Activated CD4-positive, alpha-beta T cell treated with anti-CD3 and anti-CD28 coated beads for 48 hours (primary cell): Measurements from ENCODE around the gene RALGDS.
"Not testable (repeated sequence)": the region's sequence is repeated elsewhere in the genome, so short reads cannot be mapped to it uniquely, and the experiment has no call there.

Experiments used
- DNase-seq: peaks from one replicate; pipeline ENCODE4 v3.0.0-alpha.2; 2020

RALGDS gene

DNA sequence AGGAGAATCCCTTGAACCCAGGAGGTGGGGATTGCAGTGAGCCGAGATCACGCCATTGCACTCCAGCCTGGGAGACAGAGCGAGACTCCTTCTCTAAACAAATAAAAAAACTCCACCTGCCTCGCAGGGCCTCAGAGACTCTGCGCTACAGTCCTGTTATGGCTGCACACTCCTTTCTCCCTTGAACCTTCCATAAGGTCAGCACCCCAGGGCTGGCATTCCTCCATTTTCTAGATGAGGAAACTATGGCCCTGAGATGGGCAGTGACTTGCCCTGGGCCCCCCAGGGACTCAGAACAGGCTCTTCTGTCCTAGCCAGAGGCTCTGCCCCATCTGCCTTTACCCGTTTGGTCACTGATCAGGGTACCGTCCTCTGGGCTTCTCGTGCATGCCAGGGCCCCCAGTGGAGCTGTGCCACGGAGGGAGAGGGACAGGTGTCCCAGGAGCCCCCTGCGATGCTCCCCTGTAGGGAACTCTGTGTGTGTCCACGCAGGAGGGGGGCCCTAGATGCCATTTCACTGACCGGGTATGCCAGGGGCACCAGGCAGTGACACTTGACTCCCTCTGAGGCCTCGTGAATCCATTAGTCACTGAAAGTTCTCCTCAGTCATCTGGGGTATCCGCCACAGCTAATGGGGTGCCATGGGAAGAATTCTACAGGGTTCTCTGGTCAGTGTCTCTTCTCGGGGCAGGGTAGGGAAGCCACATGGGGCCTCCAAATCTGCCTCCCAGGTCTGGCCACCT, 16.2 kb downstream of the RALGDS start:
- no peak for DNase-seq

DNA sequence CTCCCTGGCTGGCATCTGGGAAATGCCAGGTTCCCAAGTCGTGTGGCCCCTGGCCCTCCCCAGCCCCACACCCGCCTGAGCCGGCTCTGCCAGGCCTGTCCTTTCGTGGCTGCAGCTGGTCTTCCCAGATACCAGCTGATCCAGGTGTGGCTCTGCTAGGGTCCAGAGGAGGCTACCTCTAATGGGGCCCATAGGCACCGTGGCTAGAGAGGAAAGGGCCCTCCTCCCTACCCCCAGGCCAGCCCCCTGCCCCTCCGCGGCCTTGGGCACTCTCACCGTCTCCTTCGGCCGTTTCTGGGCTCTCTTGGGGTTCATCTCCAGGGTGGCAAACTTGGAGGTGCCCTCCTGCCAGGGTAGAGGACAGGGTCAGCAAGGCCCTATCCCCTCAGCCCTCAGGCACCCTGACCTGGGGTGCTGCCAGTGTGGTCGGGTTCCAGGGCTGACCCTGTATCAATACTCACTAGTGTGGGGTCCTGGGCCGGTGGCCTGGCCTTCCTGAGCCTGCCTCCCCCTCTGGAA, 17.0 kb downstream of the RALGDS start:
- DNase-seq = no peak

DNA sequence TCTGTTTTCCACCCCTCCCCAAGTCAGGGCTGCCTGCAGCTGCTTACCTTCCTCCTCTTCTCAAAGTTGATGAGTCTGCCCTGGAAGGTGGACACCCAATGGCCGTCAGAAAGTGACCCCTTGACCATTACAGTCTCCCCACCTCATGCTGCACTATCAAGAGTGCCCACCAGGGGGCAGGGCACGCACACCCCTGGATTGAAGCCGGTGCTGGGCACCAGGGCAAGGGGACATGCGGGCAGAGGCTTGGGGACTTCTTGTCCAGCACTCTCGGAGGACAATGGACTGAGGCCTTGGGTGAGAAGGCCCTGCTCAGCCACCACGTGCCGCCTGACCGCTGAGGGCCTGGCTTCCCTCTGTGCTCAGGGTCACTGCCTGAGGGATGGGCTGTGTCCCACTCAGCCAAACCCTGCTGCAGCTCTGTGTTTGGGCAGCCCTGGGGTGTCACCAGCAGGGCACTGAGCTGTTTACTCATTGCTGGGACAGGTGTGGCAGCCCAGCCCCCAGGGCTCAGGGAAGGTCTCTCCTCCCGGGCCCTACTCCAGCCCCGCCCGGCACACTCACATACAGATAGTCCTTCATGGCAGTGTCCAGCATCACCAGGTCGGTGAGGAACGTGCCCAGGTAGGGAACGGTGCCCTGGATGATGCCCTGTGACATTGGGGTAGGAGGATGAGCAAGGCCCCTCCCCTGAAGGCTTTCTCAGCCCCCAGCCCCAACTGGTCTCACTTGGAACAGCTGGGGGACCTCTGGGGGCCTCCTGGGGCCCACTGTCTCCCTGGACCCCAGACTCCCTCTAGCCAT, 17.7 kb downstream of the RALGDS start:
- peak; percentile 54 for DNase-seq

DNA sequence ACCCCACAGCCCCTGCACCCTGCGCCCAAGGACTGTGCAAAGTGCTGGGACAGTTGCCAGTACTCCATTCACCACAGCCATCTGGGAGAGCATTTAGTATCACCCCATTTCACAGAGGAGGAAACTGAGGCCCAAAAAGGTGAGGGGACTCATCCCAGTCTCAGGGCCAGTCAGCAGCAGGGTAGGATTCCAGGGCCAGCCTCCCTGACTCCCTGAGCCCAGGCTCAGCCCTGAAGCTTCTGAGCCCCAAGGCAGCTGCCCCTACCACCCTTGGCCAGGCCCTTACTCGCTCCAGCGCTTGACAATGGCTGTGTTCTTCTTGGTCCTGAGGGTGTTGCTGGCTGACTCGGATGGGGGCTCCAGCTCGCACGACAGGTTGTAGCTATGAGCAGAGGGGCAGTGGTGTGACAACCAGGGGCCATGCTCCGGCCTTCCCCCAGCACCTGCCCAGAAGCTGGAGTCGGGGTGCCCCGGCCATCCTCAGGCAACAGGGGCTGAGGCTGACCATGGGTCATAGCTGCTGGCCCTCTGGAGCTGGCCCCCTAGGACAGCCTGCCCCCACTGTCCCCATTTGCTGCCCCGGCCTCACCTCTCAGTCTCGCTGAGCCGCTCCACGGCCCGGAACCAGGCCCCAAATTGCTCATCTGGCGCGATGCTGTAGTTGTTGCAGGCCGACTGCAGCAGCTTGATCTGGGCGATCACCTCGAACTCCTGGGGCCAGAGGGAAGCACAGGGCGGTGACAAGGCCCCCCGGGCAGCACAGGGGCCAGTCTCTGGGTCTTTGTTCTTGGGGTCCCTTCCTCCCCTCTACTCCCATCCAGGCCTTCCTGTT, 18.6 kb downstream of the RALGDS start:
- no peak for DNase-seq

DNA sequence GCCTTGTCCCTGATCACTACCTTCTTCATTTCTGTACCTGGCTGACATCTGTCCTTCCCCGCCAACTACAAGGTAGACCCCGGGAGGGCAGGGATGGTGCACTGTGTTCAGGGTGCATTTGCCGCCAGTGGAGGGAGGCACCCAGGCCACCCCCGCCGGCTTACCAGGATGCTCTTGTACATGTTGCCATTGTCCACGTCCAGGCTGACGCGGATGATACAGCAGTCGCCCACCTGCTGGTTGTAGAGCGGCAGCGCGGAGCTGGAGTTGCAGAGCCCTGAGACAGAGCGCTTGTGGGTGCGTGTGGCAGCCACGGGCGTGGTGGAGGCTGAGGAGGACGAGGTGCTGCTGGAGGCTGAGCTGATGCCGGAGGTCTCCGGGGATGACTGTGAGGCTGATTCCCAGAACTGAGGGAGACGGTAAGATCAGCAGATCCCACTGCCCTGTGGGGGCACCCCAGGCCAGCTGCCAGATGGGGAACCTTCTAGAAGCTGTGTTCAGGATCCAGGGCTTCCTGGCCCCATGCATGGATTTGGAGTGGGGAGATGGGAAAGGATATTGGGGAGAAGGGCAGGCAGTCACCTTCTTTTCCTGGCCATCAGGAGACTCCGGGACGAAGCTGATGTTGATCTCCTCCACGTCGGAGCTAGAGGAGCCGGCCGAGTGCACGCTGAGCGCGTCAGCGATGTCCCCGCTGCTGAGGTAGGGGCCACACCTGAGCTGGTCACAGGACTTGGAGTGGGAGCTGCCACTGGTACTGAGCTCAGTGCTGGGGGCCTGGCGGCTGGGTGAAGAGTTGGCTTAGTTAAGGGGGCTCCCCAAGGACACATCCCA, 19.5 kb downstream of the RALGDS start:
- no peak for DNase-seq

DNA sequence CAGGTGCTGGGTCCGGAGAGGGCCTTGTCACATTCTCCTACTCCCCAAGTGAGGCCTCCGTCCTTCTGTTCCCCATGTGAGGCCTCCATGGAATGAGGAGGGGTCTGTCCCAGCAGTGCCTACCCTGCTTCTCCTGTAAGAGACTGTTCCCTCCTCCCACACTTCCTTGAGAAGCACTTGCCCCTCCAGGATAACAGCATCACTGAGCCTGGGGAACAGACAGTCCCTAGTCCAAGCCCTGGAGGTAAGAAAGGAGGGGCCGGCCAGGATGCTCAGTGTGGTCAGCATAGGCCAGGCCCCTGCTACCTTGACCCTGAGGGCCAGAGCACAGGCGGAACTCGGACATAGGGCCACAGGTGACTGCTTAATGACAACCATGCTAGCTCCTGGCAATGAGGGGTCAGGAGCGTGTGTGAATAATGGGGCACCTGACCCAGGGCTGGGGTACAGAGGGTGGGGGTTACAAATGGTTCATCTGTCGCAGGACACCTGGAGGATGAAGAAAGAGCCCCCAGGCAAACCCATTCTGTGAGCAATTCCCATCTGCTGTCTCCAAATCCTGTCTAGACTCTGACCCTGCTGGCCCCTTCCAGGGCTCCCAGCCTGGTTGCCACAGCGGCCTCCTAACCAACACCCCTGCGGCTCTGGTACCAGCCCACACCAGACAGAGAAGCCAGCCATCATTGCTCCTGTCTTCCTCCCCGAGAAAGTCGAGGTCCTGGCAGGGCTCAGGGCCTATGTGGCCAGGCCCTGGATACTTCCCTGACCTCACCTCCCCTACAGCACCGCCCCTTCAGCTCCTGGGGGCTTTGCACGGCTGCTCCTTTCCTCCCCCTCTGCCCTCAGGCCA, 20.3 kb downstream of the RALGDS start:
- DNase-seq = no peak

DNA sequence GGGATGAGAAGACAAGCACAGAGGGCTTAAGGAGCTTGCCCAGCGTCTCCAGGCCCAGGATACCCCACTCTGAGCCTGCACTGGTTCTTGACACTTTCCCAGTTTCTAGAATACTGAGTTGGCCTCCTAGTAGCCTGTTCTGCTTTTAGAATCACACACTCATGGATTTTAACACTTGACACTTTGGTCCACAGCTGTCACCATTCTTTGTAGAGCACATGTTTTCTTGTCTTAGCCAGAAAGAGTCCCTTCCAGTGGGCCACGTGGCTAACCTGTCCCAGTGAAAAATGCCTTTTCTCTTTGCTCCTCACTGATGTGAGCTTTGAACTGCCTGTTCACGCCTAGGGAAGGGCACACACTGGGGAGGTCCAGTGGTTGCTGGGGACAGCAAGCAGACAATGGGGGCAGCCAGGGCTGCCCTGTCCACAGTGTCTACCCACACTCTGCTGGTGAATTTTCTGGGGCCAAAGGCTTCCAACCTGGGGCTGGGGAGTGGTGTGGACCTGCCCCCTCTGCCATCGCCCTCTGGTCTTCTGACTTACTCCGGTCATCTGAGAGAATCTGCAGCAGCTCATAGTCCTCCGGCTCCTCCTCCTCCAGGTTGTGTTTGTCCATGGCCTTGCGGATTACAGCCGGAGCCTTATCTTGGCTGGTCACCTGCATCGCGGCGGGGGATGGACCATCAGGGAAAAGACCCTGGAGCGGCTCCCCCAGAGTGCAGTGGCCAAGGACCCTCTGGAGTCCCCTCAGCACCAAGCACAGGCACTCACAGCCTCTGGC, 21.1 kb downstream of the RALGDS start:
- DNase-seq = no peak

DNA sequence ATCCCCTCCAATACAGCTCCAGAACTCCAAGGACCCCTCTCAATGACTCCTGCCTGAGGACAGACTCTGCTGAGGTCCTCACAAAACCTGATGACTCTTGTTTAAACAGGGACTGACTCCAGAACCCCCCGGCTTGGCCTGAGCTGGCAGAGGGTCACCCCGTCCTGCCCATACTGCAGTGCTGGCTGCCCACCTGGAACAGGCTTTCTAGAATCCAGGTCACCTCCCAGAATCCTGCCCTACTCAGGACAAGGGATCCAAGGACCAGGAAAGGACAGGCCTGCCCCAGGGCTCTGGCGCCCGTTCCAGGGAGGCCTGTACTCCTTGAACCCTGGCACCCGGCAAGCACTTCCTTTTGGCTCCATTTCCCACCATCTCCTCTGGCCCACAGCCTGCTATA, 22.2 kb downstream of the RALGDS start:
- DNase-seq = no peak

DNA sequence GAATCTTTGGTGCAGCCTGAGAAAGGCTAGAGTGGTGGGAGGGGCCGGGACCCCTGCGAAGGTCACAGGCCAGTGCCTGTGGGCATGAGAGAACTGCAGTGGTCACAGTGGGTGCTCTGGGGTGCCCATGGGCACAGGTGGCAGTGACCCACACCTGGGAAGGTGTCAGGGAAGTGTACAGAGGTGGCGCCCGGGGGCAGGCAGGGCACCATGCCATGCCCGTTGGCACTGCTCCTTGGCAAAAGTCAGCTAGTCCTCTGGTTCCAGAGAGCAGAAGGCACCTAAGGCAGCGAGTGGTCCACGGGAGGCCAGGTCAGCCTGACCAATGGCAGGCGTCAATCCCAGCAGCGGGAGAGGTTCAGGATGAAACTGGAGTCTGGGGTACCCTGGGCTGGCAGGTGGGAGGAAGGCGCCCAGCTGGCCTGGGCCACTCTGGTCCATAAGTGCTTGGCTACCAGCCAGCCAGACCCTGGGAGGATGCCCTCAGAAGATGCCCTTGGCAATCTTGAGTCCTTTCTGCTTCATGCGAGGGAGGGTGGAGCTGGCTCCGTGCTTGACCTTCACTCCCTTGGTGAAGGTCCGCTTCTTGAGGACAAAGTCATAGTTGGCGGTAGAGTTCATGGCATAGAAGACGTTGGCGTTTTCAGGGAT, 22.8 kb downstream of the RALGDS start:
- no peak for DNase-seq

DNA sequence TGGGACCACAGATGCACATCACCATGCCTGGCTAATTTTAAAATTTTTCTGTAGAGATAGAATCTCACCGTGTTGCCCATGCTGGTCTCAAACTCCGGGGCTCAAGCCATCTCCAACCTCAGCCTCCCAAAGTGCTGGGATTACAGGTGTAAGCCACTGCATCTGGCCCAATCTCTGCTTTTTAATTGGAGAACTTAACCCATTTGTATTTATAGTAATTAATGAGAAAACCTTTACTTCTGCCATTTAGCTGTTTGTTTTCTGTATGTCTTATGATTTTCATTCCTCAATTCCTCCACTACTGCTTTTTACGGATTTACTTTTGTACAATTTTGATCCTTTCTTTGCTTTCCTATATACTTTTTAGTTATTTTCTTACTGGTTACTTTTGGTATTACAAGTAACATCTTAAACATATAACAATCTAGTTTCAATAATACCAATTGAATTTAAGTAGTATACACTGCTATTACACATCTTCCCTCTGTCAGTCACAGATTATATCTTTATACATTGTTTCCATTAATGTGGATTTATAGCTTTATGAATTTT, 26.1 kb downstream of the RALGDS start:
- DNase-seq = no peak

DNA sequence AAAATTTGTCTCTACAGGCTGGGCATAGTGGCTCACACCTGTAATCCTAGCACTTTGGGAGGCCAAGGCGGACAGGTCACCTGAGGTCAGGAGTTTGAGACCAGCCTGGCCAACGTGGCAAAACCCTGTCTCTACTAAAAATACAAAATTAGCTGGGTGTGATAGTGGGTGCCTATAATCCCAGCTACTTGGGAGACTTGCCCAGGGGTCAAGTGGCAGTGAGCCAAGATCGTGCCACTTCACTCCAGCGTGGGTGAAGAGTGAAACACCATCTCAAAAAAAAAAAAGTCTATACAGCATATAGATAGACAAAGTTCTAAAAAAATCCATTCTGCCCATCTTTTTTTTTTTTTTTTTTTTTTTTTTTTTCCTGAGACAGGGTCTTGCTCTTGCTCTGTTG, 26.7 kb downstream of the RALGDS start:
- not testable (repeated sequence) for DNase-seq

DNA sequence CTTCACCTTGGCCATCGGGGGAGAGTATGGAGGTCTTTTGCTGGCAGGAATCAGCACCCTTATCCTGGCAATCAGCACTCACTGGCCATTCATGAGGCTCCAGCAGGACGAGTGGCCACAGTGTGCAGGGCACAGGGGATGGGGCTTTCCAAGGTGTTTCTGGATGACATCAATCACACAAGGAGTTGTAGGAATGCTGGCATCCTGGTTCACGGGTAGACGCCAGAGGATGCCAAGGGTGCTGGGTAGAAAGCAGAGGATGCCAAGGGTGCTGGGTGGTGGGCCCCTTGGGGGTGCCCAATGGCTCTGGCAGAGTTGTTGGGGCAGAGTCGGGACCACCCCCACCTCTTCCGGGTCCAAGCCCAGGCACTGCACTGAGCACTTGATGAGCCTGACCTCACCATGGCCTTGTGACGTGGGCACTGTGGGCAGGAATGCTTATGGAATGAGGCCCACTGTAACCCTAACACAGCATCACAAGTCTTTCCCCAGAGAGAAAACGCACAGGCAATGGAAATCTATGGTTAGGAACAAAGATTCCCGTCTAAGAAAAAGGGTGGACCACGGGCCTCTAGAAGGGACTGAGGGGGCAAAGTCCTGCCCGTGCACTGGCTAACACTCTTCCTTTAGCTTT, 30.2 kb downstream of the RALGDS start:
- no peak for DNase-seq

DNA sequence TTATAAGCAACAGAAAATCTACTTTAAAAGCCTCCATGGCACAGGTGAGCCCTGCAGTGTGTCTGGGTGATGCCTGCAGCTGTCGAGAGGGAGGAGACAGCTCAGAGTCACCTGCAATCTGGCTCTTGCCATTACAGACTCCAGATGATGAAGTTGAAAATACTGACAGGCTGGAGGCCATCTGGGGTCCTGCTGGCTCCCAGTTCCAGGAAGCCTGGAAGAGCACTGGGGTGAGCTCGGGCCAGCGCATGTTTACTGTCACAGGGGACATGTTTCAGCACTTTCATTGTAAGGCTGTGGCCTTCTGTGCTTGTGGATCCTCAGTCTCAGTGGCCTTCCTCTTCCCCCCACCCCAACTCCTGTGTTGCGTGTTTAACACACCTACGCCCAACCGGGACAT, 30.9 kb downstream of the RALGDS start:
- no peak for DNase-seq

DNA sequence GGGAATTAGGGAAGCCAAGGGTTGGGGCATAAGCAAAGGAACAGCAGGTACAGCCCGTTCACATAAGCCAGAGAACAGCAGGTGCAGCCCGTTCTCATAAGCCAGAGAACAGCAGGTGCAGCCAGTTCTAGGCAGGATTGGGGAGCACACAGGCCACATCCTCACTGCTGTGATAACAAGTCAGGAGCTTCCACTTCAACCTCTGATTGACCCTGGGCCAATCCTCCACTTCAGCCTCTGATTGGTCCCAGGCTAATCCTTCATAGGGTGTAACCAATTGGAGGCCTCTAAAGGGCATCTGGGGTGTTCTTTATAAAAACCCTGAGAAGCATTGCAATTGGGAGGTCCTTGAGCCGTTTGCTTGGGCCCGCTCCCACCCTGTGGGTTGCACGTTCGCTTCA, 31.8 kb downstream of the RALGDS start:
- no peak for DNase-seq

DNA sequence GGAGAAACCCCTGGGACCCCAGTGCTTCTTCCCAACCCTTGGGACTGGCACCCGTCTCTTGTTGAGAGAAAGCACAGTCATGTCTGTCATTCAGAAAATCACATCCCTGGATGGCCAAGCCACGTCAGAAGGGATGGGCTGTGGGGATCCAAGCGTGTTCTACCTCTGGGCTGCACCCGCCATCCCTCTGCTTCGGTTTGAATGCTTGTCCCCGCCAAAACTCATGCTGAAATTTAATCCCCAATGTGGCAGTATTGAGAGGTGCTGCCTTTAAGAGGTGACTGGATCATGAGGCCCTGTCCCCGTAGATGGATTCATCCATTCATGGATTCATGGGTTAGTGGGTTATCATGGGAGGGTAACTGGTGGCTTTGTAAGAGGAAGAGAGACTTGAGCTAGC, 32.3 kb downstream of the RALGDS start:
- DNase-seq = no peak

DNA sequence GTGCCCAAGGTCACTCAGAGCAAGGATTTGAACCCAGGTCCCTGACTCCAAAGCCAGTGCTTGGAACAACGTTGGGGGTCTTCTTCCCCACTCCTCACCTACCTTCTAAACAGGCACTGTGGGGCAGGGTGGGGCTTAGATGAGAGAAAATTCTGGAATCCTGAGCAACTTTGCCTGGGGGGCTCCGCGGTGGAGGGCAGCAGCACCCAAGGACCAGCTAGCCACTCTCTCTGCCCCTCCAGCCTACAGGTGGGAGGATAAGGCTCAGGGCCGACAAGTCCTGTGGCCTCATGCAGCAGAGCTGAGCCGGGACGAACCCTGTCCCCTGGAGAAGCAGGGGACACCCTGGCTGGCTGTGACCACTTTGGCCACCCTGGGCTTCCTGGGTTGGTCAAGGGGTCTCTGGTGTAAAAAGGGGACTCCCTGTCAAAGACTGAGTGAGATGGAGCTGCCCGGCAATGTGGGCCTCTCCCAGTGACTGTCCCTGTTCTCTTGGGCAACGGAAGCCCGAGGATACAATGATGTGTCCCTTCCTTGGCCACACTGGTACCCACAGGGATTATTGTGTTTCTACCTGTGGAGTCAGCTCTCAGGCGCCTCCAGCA, 32.8 kb downstream of the RALGDS start:
- no peak for DNase-seq

DNA sequence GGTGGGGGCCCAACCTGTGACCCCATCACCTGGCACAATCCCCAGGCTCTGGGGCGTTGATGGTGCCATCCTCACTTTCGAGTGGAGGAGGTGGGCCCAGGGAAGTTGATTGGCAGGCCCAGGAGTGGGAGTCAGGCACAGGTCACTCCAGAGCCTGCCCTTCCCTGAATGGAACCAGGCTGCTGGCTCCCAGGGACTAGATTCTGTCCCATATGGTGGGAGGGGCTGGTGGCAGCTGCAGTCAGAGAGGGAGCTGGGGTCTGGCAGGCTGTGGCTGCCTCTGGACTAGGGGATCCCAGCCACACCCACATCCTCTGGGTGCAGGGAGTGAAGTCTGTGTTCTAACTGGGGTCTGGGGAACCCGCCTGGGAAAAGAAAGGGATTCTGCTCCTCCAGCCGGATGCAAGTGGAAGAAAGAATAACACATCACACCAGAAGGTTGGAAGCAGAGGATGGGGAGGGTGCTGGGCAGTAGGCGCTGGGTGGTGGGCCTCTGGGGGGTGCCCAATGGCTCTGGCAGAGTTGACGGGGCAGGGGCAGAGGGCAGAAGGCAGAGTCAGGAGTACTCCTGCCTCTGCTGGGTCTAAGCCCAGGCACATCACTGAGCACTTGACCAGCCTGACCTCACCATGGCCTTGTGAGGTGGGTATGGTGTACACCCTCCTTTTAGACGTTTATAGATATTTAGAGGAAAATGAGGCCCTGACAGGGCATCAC, 33.5 kb downstream of the RALGDS start:
- no peak for DNase-seq

DNA sequence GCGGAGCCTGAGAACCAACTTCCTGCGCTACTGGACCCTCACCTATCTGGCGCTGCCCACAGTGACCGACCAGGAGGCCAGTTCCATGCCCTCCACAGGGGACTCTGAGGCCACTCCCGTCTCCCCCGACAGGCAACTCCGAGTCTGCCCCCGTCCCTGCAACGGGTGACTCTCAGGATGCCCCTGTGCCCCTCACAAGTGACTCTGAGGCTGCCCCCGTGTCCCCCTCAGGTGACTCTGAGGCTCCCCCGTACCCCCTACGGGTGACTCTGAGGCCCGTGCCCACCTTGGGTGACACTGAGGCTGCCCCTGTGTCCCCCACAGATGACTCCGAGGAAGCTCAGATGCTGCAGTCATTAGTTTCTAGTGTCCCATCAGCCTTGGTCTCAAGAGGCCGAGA, 34.1 kb downstream of the RALGDS start:
- DNase-seq = no peak
